ENCODE results near the gene EPB41L2.

DNA sequence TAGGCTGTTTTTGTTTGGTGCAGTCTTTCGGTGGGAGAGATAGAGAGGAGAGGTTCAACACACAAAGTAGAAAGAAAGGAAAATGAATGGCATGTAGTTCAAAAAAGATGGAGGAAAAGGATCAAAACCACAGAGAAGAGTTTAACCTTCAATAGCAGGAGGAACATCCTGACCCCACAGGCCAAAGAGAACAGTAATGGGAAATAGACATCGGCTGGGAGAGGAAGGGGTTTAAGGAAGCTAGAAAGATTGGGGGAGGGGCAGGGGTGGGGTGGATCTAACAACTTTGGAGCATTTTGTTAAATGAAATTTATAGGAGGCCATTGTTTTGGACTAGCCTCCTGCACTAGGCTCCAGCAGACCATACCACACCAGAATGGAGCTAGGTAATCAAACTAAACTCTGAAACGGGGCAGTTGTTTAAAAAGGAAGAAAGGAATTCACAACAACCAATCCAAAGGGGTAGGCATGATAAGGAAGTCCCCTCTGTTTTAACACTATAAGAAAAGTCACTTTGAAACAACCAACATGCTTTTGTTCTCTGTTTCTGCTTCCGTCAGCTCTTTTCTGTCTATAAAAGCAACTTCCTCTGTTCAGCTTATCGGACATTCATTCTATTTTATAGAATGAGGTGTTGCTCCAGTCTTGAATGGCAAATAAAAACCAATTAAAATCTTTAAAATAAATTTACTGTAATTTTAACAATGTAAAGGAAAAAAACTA, 82.6 kb downstream of the EPB41L2 start:
- TF ChIP-seq, protein P1, sequence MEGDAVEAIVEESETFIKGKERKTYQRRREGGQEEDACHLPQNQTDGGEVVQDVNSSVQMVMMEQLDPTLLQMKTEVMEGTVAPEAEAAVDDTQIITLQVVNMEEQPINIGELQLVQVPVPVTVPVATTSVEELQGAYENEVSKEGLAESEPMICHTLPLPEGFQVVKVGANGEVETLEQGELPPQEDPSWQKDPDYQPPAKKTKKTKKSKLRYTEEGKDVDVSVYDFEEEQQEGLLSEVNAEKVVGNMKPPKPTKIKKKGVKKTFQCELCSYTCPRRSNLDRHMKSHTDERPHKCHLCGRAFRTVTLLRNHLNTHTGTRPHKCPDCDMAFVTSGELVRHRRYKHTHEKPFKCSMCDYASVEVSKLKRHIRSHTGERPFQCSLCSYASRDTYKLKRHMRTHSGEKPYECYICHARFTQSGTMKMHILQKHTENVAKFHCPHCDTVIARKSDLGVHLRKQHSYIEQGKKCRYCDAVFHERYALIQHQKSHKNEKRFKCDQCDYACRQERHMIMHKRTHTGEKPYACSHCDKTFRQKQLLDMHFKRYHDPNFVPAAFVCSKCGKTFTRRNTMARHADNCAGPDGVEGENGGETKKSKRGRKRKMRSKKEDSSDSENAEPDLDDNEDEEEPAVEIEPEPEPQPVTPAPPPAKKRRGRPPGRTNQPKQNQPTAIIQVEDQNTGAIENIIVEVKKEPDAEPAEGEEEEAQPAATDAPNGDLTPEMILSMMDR (IDR thresholded peaks at IDR 0.05 in 8 of 11, conservative IDR thresholded peaks at IDR 0.05 in 3 of 11): no peak
- TF ChIP-seq POLR2A (IDR thresholded peaks at IDR 0.05): no peak

Measured in spleen (tissue), 7 donors.